Spleen (tissue), 7 donors: ENCODE data around the gene FAM83F.

ENCODE experiments used
- CTCF ChIP-seq, 11 experiments: fragments of 200-600 bp in 7 of 11; fragments of 450-650 bp in 4 of 11; sonication (generic) in 4 of 11; IDR thresholded peaks in 8 of 11; conservative IDR thresholded peaks in 3 of 11; 1 replicate in 7 of 11; 2 replicates in 4 of 11; pipeline versions ENCODE4 v1.4.0 to v1.8.0; 2016 to 2021; ENCODE audit warnings: antibody characterized with exemption in 11 of 11, inconsistent platforms in 4 of 11, mild to moderate bottlenecking in 1 of 11
- POLR2AphosphoS5 ChIP-seq, 3 donors: sonication (generic); formaldehyde crosslinking; IDR thresholded peaks; one replicate each; pipeline ENCODE4 v1.5.1; 2017; ENCODE audit warnings: antibody characterized with exemption in 3 of 3
- donor health status: DM: no; HTN: no; CAD: no; lungs with moderate emphysema.
- donor health status: DM: no; HTN: no; CAD: no.
- donor health status: DM: no; HTN: no; CAD: no.

GRCh38 chr22:40014667-40015248, 20.0 kb downstream of the FAM83F start:
- TF ChIP-seq CTCF (IDR thresholded peaks at IDR 0.05 in 8 of 11, conservative IDR thresholded peaks at IDR 0.05 in 3 of 11) (no peak), POLR2AphosphoS5 (IDR thresholded peaks at IDR 0.05) (no peak)
